Measurements from ENCODE around the gene IFT57.

DNA sequence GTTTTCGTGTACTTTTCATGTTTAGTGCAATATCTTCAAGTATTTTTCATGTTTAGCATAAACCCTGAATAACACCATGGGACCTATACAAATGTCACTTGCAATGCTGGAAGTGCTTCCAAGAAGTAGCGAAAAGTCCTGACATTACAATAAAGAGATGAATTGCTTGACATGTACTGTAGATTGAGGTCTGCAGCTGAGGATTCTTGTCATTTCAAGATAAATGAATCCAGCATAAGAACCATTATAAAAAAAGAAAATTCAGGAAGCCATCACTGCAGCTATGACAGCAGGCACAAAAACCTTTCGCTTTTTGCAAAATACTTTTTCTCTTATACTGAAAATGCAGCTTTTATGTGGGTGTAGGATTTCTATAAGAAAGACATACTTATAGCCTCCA is 37.4 kb downstream of the IFT57 start:
- TF ChIP-seq, protein P1, sequence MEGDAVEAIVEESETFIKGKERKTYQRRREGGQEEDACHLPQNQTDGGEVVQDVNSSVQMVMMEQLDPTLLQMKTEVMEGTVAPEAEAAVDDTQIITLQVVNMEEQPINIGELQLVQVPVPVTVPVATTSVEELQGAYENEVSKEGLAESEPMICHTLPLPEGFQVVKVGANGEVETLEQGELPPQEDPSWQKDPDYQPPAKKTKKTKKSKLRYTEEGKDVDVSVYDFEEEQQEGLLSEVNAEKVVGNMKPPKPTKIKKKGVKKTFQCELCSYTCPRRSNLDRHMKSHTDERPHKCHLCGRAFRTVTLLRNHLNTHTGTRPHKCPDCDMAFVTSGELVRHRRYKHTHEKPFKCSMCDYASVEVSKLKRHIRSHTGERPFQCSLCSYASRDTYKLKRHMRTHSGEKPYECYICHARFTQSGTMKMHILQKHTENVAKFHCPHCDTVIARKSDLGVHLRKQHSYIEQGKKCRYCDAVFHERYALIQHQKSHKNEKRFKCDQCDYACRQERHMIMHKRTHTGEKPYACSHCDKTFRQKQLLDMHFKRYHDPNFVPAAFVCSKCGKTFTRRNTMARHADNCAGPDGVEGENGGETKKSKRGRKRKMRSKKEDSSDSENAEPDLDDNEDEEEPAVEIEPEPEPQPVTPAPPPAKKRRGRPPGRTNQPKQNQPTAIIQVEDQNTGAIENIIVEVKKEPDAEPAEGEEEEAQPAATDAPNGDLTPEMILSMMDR (IDR thresholded peaks at IDR 0.05) = no peak
- TF ChIP-seq EP300 (IDR thresholded peaks at IDR 0.05) = no peak
- TF ChIP-seq POLR2AphosphoS5 (IDR thresholded peaks at IDR 0.05) = no peak

Measured in gastroesophageal sphincter (tissue), 3 donors.